ENCODE results near the gene RNF181. TPM values are rescaled to one million over a fixed set of nuclear protein-coding genes. Genes with fewer than 3 reads are reported as not detected.

Gene RNF181
- total RNA-seq, 1 donor from 2014 or later, result 271 TPM

- TF ChIP-seq CTCF (IDR thresholded peaks at IDR 0.05; ENCODE audit: insufficient read depth, low read length, poor library complexity, severe bottlenecking), result no peak
- H3K36me3 ChIP-seq (ENCODE audit: control insufficient read depth, insufficient read depth, low read length), result peaks cover 5% of the 10 kb centered on the region
- H3K4me3 ChIP-seq (ENCODE audit: low read depth, low read length), result no peak overlapping the region
- no peaks in the 10 kb centered on the region for H3K27me3 ChIP-seq (ENCODE audit: control insufficient read depth, insufficient read depth, low read length)
- DNase-seq (ENCODE audit: low read depth), result no peak
These were observed 25.8 kb downstream of the RNF181 start for GRCh38 chr2:85621338-85621737.

- no peak for DNase-seq (ENCODE audit: low read depth)
- Histone ChIP-seq H3K36me3 (ENCODE audit: control insufficient read depth, insufficient read depth, low read length) (peaks cover 5% of the 10 kb centered on the region), H3K4me3 (ENCODE audit: low read depth, low read length) (no peak overlapping the region), H3K27me3 (ENCODE audit: control insufficient read depth, insufficient read depth, low read length) (no peaks in the 10 kb centered on the region)
- no peak for TF ChIP-seq CTCF (IDR thresholded peaks at IDR 0.05; ENCODE audit: insufficient read depth, low read length, poor library complexity, severe bottlenecking)
These were observed 28.4 kb downstream of the RNF181 start for GRCh38 chr2:85623991-85624390.

- Histone ChIP-seq H3K36me3 (ENCODE audit: control insufficient read depth, insufficient read depth, low read length) (peaks cover under 1% of the 10 kb centered on the region), H3K27me3 (ENCODE audit: control insufficient read depth, insufficient read depth, low read length) (no peaks in the 10 kb centered on the region)
- no peak for TF ChIP-seq CTCF (IDR thresholded peaks at IDR 0.05; ENCODE audit: insufficient read depth, low read length, poor library complexity, severe bottlenecking)
These were observed 33.1 kb downstream of the RNF181 start for GRCh38 chr2:85628658-85629057.

GRCh38 chr2:85631316-85631715 is 35.8 kb downstream of the RNF181 start:
- no peak for DNase-seq (ENCODE audit: low read depth)
- TF ChIP-seq CTCF (IDR thresholded peaks at IDR 0.05; ENCODE audit: insufficient read depth, low read length, poor library complexity, severe bottlenecking), result no peak
- no peaks in the 10 kb centered on the region for H3K36me3 ChIP-seq (ENCODE audit: control insufficient read depth, insufficient read depth, low read length)
- H3K4me3 ChIP-seq (ENCODE audit: low read depth, low read length), result no peak overlapping the region
- H3K27me3 ChIP-seq (ENCODE audit: control insufficient read depth, insufficient read depth, low read length), result no peaks in the 10 kb centered on the region

More at GRCh38 chr2:85628658-85629057, 33.1 kb downstream of the RNF181 start:
- no peak overlapping the region for H3K4me3 ChIP-seq (ENCODE audit: low read depth, low read length)
- no peak for DNase-seq (ENCODE audit: low read depth)

GRCh38 chr2:85635011-85635410 is 39.5 kb downstream of the RNF181 start:
- Histone ChIP-seq H3K27me3 (ENCODE audit: control insufficient read depth, insufficient read depth, low read length) (no peaks in the 10 kb centered on the region), H3K36me3 (ENCODE audit: control insufficient read depth, insufficient read depth, low read length) (no peaks in the 10 kb centered on the region), H3K4me3 (ENCODE audit: low read depth, low read length) (no peak overlapping the region)
- DNase-seq (ENCODE audit: low read depth), result no peak
- no peak for TF ChIP-seq CTCF (IDR thresholded peaks at IDR 0.05; ENCODE audit: insufficient read depth, low read length, poor library complexity, severe bottlenecking)

- no peaks in the 10 kb centered on the region for H3K27me3 ChIP-seq (ENCODE audit: control insufficient read depth, insufficient read depth, low read length)
- H3K36me3 ChIP-seq (ENCODE audit: control insufficient read depth, insufficient read depth, low read length), result no peaks in the 10 kb centered on the region
- no peak for DNase-seq (ENCODE audit: low read depth)
- TF ChIP-seq CTCF (IDR thresholded peaks at IDR 0.05; ENCODE audit: insufficient read depth, low read length, poor library complexity, severe bottlenecking), result no peak
- no peak overlapping the region for H3K4me3 ChIP-seq (ENCODE audit: low read depth, low read length)
These were observed 40.1 kb downstream of the RNF181 start for GRCh38 chr2:85635636-85636035.

Measured in kidney epithelial cell (primary cell).